PFSK-1 (cell line): ENCODE data around the gene TRPT1.

ENCODE experiments used
- FOXP2 ChIP-seq: optimal IDR thresholded peaks from 2 replicates; pipeline ENCODE3; 2011; ENCODE audit warnings: borderline replicate concordance, control low read depth, inconsistent platforms; ENCODE audit not compliant: insufficient read depth; ENCODE audit errors: extremely low read length, extremely low read depth
- POLR2AphosphoS5 ChIP-seq: IDR thresholded peaks from 2 replicates; pipeline ENCODE4 v1.6.1; 2012; ENCODE audit warnings: low read depth, mild to moderate bottlenecking, control low read depth, low read length, moderate library complexity
- SIN3A ChIP-seq: IDR thresholded peaks from 2 replicates; pipeline ENCODE4 v1.6.1; 2012; ENCODE audit warnings: mild to moderate bottlenecking, low read length, moderate library complexity, borderline replicate concordance; ENCODE audit not compliant: insufficient read depth
- TAF1 ChIP-seq: IDR thresholded peaks from 2 replicates; pipeline ENCODE4 v1.6.1; 2012; ENCODE audit warnings: low read length, control low read depth, borderline replicate concordance; ENCODE audit not compliant: insufficient read depth
- TF ChIP-seq, protein P1 (sequence below), 2 experiments: IDR thresholded peaks; 2 replicates each; pipeline versions ENCODE4 v1.6.1 to v1.8.0; 2011 to 2012; ENCODE audit warnings: low read depth in 2 of 2, low read length in 2 of 2, control low read depth in 1 of 2, inconsistent platforms in 1 of 2, mild to moderate bottlenecking in 1 of 2, moderate library complexity in 1 of 2; ENCODE audit not compliant: insufficient read depth in 1 of 2

Gene TRPT1

DNA sequence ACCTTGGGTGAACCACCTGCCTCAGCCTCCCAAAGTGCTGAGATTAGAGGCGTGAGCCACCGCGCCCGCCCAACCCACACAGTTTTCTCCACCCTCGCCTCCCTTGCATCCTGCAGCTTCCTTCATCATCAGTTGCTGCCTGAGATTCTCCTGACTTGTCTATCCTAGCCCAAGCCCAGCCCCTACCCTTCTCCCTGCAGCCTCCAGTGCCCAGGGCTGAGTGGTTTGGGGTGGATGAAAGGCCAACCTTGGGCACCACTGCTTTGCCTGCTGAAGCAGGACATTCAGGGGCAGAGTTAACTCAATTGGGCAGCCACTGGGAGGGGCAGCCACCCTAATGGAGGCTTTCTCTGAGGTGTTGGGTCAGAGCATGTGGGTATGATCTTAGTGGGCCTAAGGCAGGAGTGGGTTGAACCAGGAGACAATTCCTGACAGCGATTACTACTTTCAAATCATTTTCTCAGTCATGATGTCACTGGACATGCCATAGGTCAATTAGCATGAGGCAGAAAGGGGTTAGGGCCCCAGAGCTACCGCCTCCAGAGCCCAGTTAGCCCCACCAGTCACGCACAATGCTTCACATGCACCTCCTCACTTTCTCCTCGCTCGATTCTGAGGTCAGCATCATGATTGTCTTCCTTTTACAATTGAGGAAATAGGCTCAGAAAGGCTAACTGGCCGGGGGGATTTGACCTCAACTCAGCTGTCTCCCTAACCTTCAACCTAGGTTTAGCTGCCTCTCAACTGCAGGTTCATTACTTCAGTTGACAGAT lies 13.9 kb upstream of the TRPT1 start:
- TF ChIP-seq POLR2AphosphoS5, result no peak
- TF ChIP-seq, protein P1, sequence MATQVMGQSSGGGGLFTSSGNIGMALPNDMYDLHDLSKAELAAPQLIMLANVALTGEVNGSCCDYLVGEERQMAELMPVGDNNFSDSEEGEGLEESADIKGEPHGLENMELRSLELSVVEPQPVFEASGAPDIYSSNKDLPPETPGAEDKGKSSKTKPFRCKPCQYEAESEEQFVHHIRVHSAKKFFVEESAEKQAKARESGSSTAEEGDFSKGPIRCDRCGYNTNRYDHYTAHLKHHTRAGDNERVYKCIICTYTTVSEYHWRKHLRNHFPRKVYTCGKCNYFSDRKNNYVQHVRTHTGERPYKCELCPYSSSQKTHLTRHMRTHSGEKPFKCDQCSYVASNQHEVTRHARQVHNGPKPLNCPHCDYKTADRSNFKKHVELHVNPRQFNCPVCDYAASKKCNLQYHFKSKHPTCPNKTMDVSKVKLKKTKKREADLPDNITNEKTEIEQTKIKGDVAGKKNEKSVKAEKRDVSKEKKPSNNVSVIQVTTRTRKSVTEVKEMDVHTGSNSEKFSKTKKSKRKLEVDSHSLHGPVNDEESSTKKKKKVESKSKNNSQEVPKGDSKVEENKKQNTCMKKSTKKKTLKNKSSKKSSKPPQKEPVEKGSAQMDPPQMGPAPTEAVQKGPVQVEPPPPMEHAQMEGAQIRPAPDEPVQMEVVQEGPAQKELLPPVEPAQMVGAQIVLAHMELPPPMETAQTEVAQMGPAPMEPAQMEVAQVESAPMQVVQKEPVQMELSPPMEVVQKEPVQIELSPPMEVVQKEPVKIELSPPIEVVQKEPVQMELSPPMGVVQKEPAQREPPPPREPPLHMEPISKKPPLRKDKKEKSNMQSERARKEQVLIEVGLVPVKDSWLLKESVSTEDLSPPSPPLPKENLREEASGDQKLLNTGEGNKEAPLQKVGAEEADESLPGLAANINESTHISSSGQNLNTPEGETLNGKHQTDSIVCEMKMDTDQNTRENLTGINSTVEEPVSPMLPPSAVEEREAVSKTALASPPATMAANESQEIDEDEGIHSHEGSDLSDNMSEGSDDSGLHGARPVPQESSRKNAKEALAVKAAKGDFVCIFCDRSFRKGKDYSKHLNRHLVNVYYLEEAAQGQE (IDR thresholded peaks at IDR 0.05; ENCODE audit: insufficient read depth in 1 of 2, low read depth in 2 of 2, low read length in 2 of 2), result no peak
- no peak for TF ChIP-seq TAF1
- no peak for TF ChIP-seq SIN3A
- no peak for TF ChIP-seq FOXP2

DNA sequence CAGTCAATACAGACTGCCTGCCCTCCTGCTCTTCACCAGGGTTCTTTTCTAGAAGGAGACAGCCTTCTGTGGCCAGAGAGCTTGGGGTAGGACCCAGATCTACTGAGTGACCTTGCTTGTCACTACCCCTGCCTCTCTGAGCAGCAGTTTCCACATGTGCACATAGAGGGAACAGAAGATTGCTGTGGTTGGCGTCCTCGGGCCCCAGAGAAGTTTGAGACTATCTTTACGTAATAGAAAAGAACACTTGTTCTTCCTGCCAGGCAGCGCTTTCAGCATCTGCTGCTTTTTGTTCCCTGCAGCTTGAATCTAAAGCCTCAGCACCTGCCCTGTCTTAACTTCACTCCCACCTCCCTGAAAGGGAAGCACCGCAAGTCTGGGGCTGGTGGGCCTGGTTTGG lies 13.0 kb upstream of the TRPT1 start:
- TF ChIP-seq POLR2AphosphoS5 (no peak), SIN3A (no peak), FOXP2 (no peak), TAF1 (no peak)
- TF ChIP-seq, protein P1 (IDR thresholded peaks at IDR 0.05; ENCODE audit: insufficient read depth in 1 of 2, low read depth in 2 of 2, low read length in 2 of 2), result no peak

DNA sequence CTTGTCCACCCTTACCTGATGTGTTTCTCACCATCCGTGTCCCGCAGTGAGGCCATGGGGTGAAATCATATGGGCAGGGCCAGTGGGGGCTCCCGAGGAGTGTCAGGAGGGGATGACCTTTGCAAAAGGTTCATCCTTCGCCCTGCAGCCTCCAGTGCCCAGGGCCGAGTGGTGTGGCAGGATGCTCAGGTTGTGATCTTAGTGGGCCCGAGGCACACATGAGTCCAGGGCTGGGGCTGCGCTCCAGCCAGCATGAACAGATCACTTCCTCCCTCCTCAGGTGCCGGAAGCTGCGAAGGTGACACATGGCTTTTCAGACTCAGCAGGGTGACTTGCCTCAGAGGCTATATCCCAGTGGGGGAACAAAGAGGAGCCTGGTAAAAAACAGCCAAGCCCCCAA lies 12.1 kb upstream of the TRPT1 start:
- TF ChIP-seq TAF1 (no peak), POLR2AphosphoS5 (no peak), SIN3A (no peak), FOXP2 (no peak)
- TF ChIP-seq, protein P1 (IDR thresholded peaks at IDR 0.05; ENCODE audit: insufficient read depth in 1 of 2, low read depth in 2 of 2, low read length in 2 of 2), result no peak

DNA sequence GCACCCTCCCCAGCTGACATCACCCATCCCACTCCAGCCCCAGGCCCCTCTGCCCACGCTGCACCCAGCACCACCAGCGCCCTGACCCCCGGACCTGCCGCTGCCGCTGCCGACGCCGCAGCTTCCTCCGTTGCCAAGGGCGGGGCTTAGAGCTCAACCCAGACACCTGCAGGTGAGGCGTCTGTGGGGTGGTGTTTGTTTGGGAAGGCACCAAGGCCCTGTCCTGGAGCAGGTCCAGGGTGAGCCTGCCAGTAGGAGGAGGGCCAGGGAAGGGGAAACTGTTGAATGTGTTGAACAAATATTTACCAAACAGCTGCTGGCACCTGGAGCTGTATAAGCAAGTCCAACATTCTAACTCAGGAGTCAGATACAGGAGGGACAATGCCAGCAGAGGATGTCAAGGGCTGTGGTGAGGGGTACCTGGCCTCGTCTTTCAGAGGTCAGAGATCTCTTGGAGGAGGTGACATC lies 11.5 kb upstream of the TRPT1 start:
- TF ChIP-seq POLR2AphosphoS5 (no peak), FOXP2 (no peak), SIN3A (no peak), TAF1 (no peak)
- TF ChIP-seq, protein P1 (IDR thresholded peaks at IDR 0.05; ENCODE audit: insufficient read depth in 1 of 2, low read depth in 2 of 2, low read length in 2 of 2), result no peak
